K562 (cell line): ENCODE measurements around the gene EDARADD. TPM values are rescaled to one million over a fixed set of nuclear protein-coding genes. Genes with fewer than 3 reads are reported as not detected.

Source experiments
- BCOR ChIP-seq: fragments of 450-650 bp; IDR thresholded peaks from 2 replicates; pipeline ENCODE4 v1.6.1; 2016
- CREB1 ChIP-seq, 2 experiments: sonication (generic) in 1 of 2; formaldehyde crosslinking in 1 of 2; IDR thresholded peaks; 2 replicates each; pipeline versions ENCODE4 v1.6.1 to v1.8.0; 2012 to 2022; ENCODE audit warnings: inconsistent platforms in 1 of 2, mild to moderate bottlenecking in 1 of 2, missing genetic modification reagents in 1 of 2, moderate library complexity in 1 of 2
- CXXC5 ChIP-seq: fragments of 250-450 bp; sonication (Bioruptor Pico); IDR thresholded peaks from 2 replicates; pipeline ENCODE4 v1.8.0; 2022; ENCODE audit warnings: inconsistent platforms, mild to moderate bottlenecking, moderate library complexity
- EWSR1 ChIP-seq: fragments of 450-650 bp; IDR thresholded peaks from 2 replicates; pipeline ENCODE4 v1.6.1; 2018; ENCODE audit warnings: borderline replicate concordance, mild to moderate bottlenecking, low read depth, moderate library complexity; ENCODE audit not compliant: partially characterized antibody
- HDAC1 ChIP-seq, 2 experiments: fragments of 450-650 bp; IDR thresholded peaks; 2 replicates each; pipeline ENCODE4 v1.6.1; 2016 to 2017; ENCODE audit warnings: inconsistent platforms in 1 of 2, mild to moderate bottlenecking in 1 of 2, moderate library complexity in 1 of 2
- JUND ChIP-seq, 2 experiments: IDR thresholded peaks; 2 replicates in 1 of 2; 3 replicates in 1 of 2; pipeline ENCODE4 v1.6.1; 2011; ENCODE audit warnings: borderline replicate concordance in 2 of 2, low read depth in 2 of 2, low read length in 2 of 2, improper control_type of control experiment in 1 of 2, missing biosample characterization in 1 of 2, missing genetic modification characterization in 1 of 2, missing genetic modification reagents in 1 of 2
- MTA3 ChIP-seq: fragments of 450-650 bp; formaldehyde crosslinking; IDR thresholded peaks from 2 replicates; pipeline ENCODE4 v1.6.1; 2017; ENCODE audit warnings: mild to moderate bottlenecking, borderline replicate concordance
- NONO ChIP-seq, 2 experiments: fragments of 200-400 bp in 1 of 2; fragments of 450-650 bp in 1 of 2; formaldehyde crosslinking in 1 of 2; IDR thresholded peaks; 2 replicates each; pipeline ENCODE4 v1.6.1; 2017; ENCODE audit warnings: low read depth in 2 of 2, mild to moderate bottlenecking in 2 of 2, moderate library complexity in 2 of 2, low read length in 1 of 2
- PHF21A ChIP-seq: fragments of 450-650 bp; IDR thresholded peaks from 2 replicates; pipeline ENCODE4 v1.6.1; 2017; ENCODE audit warnings: low read depth, borderline replicate concordance
- RNF2 ChIP-seq: sonication (generic); IDR thresholded peaks from 2 replicates; pipeline ENCODE4 v1.6.1; 2016
- SMAD4 ChIP-seq: fragments of 250-450 bp; sonication (Bioruptor Pico); conservative IDR thresholded peaks from 2 replicates; pipeline ENCODE4 v1.8.0; 2021; ENCODE audit warnings: inconsistent platforms, mild to moderate bottlenecking, moderate library complexity
- SOX6 ChIP-seq: fragments of 450-650 bp; IDR thresholded peaks from 2 replicates; pipeline ENCODE4 v1.6.1; 2014; ENCODE audit warnings: mild to moderate bottlenecking
- TCF7L2 ChIP-seq: fragments of 150-350 bp; IDR thresholded peaks from 2 replicates; pipeline ENCODE4 v1.6.1; 2016; ENCODE audit warnings: low read depth, mild to moderate bottlenecking, low read length, moderate library complexity
- WHSC1 ChIP-seq: IDR thresholded peaks from one replicate; pipeline ENCODE4 v1.6.1; 2012; ENCODE audit warnings: low read length, control low read depth, inconsistent platforms
- XRCC5 ChIP-seq: fragments of 200-400 bp; formaldehyde crosslinking; IDR thresholded peaks from 2 replicates; pipeline ENCODE4 v1.6.1; 2017; ENCODE audit warnings: low read depth, mild to moderate bottlenecking, low read length
- ZEB2 ChIP-seq: fragments of 450-650 bp; IDR thresholded peaks from 2 replicates; pipeline ENCODE4 v1.6.1; 2016
- ZNF197 ChIP-seq: fragments of 200-800 bp; sonication (Bioruptor generic); IDR thresholded peaks from 2 replicates; pipeline ENCODE4 v1.6.1; 2016; ENCODE audit warnings: low read depth, missing genetic modification characterization, missing compliant biosample characterization
- ZNF212 ChIP-seq: fragments of 450-650 bp; formaldehyde crosslinking; IDR thresholded peaks from 2 replicates; pipeline ENCODE4 v1.4.0; 2020; ENCODE audit warnings: mild to moderate bottlenecking
- ZNF766 ChIP-seq: fragments of 200-800 bp; sonication (Bioruptor generic); conservative IDR thresholded peaks from 2 replicates; pipeline ENCODE4 v1.6.1; 2016; ENCODE audit warnings: missing genetic modification characterization, missing compliant biosample characterization
- polyA plus RNA-seq, 8 experiments: library from polyadenylated mRNA; depleted of rRNA in 4 of 8; stranded (reverse) in 5 of 8; unstranded in 3 of 8; fragments of >200 nt; fragmentation: Nextera tagmentation in 2 of 8; fragmentation: Illumina TruSeq in 1 of 8; extraction: Ambion mirVana in 2 of 8; extraction: Trizol in 1 of 8; gene quantifications; 2 replicates each; pipeline versions ENCODE4 v1.2.1 to v1.2.3, GENCODE V29; 2011 to 2014; ENCODE audit warnings: inconsistent platforms in 1 of 8, missing spikeins in 1 of 8
- total RNA-seq, 7 experiments: library from RNA; depleted of rRNA in 6 of 7; stranded (reverse); fragments of >200 nt in 6 of 7; fragmentation: Illumina TruSeq in 2 of 7; extraction: Trizol in 2 of 7; gene quantifications; 2 replicates each; pipeline versions ENCODE4 v1.2.1 to v1.2.3, GENCODE V29; 2011 to 2021; ENCODE audit warnings: low replicate concordance in 1 of 7
- TF ChIP-seq, protein P1 (sequence below): fragments of 450-650 bp; IDR thresholded peaks from 2 replicates; pipeline ENCODE4 v1.6.1; 2016
- TF ChIP-seq, protein P2 (sequence below): fragments of 450-650 bp; IDR thresholded peaks from 2 replicates; pipeline ENCODE4 v1.6.1; 2018; ENCODE audit not compliant: partially characterized antibody
- TF ChIP-seq, protein P3 (sequence below), 2 experiments: fragments of 450-650 bp; conservative IDR thresholded peaks; 2 replicates each; pipeline ENCODE4 v1.6.1; 2017; ENCODE audit warnings: mild to moderate bottlenecking in 2 of 2, moderate library complexity in 2 of 2

Gene EDARADD
- total and polyA plus RNA-seq, 9 of the 15 experiments (the other 6 are each of a cell fraction or from before 2014, with no cell fraction given): 0.46 to 32.4 (median 20.6) TPM

DNA sequence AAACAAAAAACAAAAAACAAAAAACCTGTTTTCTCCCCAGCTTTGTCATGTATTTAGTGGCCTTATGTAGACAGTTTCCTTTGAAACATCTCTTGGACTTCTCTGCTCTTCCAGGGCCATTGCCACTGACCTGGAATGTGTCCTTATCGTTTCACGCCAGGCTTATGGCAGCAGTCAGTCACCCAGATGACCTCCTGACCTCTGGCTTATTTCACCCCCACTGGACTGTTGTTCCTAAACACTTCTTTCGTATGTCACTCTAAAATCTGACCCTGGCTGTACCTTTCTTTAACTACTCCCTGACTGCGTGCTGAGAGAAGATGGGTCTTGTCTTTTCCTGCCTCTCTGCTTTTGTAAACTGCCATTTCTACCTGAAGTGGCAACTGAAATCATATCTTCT lies 138.8 kb downstream of the EDARADD start (continued):
- TF ChIP-seq, protein P1, sequence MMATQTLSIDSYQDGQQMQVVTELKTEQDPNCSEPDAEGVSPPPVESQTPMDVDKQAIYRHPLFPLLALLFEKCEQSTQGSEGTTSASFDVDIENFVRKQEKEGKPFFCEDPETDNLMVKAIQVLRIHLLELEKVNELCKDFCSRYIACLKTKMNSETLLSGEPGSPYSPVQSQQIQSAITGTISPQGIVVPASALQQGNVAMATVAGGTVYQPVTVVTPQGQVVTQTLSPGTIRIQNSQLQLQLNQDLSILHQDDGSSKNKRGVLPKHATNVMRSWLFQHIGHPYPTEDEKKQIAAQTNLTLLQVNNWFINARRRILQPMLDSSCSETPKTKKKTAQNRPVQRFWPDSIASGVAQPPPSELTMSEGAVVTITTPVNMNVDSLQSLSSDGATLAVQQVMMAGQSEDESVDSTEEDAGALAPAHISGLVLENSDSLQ: peak; percentile 96
- TF ChIP-seq BCOR: peak; percentile 80
- TF ChIP-seq SOX6: peak; percentile 84
- peak in 1 of 2 experiments; percentile 54; a peak in 1 of 4 replicates for TF ChIP-seq NONO (IDR thresholded peaks at IDR 0.05; ENCODE audit: low read depth in 2 of 2, low read length in 1 of 2)
- TF ChIP-seq ZNF766: 0 out of 2 replicates have a peak, but pooled peaks have one; percentile 30
- peak; percentile 36; the same call in 1 of the 2 replicates for TF ChIP-seq RNF2
- no peak for TF ChIP-seq WHSC1
- 0 out of 2 replicates have a peak, but pooled peaks have one; percentile 28 for TF ChIP-seq CREB1 (IDR thresholded peaks at IDR 0.05)
- TF ChIP-seq CREB1 (CRISPR knock-in tag; IDR thresholded peaks at IDR 0.05): no peak
- no peak for TF ChIP-seq ZNF197 (CRISPR knock-in tag)
- TF ChIP-seq SMAD4 (CRISPR knock-in tag): peak; percentile 72
- TF ChIP-seq XRCC5: no peak
- peak; percentile 79 for TF ChIP-seq CXXC5 (CRISPR knock-in tag)
- peak; percentile 63; the same call in 1 of the 2 replicates for TF ChIP-seq MTA3
- peak in 1 of 2 experiments; percentile 95; a peak in 2 of 4 replicates for TF ChIP-seq HDAC1 (IDR thresholded peaks at IDR 0.05)
- TF ChIP-seq PHF21A: 0 out of 2 replicates have a peak, but pooled peaks have one; percentile 45
- TF ChIP-seq, protein P2, sequence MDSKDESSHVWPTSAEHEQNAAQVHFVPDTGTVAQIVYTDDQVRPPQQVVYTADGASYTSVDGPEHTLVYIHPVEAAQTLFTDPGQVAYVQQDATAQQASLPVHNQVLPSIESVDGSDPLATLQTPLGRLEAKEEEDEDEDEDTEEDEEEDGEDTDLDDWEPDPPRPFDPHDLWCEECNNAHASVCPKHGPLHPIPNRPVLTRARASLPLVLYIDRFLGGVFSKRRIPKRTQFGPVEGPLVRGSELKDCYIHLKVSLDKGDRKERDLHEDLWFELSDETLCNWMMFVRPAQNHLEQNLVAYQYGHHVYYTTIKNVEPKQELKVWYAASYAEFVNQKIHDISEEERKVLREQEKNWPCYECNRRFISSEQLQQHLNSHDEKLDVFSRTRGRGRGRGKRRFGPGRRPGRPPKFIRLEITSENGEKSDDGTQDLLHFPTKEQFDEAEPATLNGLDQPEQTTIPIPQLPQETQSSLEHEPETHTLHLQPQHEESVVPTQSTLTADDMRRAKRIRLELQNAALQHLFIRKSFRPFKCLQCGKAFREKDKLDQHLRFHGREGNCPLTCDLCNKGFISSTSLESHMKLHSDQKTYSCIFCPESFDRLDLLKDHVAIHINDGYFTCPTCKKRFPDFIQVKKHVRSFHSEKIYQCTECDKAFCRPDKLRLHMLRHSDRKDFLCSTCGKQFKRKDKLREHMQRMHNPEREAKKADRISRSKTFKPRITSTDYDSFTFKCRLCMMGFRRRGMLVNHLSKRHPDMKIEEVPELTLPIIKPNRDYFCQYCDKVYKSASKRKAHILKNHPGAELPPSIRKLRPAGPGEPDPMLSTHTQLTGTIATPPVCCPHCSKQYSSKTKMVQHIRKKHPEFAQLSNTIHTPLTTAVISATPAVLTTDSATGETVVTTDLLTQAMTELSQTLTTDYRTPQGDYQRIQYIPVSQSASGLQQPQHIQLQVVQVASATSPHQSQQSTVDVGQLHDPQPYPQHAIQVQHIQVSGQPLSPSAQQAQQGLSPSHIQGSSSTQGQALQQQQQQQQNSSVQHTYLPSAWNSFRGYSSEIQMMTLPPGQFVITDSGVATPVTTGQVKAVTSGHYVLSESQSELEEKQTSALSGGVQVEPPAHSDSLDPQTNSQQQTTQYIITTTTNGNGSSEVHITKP: peak; percentile 28
- TF ChIP-seq ZEB2: peak; percentile 50; the same call in 1 of the 2 replicates
- no peak for TF ChIP-seq TCF7L2
- TF ChIP-seq ZNF212 (CRISPR knock-in tag): no peak
- TF ChIP-seq, protein P3, sequence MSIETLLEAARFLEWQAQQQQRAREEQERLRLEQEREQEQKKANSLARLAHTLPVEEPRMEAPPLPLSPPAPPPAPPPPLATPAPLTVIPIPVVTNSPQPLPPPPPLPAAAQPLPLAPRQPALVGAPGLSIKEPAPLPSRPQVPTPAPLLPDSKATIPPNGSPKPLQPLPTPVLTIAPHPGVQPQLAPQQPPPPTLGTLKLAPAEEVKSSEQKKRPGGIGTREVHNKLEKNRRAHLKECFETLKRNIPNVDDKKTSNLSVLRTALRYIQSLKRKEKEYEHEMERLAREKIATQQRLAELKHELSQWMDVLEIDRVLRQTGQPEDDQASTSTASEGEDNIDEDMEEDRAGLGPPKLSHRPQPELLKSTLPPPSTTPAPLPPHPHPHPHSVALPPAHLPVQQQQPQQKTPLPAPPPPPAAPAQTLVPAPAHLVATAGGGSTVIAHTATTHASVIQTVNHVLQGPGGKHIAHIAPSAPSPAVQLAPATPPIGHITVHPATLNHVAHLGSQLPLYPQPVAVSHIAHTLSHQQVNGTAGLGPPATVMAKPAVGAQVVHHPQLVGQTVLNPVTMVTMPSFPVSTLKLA (conservative IDR thresholded peaks at IDR 0.05): peak in 1 of 2 experiments; percentile 36; a peak in 1 of 4 replicates
- no peak for TF ChIP-seq EWSR1
- TF ChIP-seq JUND (IDR thresholded peaks at IDR 0.05; ENCODE audit: borderline replicate concordance, low read depth, low read length): peak; percentile 83
- peak; percentile 67; the same call in 1 of the 3 replicates for TF ChIP-seq JUND (tag; IDR thresholded peaks at IDR 0.05; ENCODE audit: borderline replicate concordance, low read depth, low read length)
